Thyroid gland (tissue), 4 donors: Measurements from ENCODE around the gene PARD3B. TPM values are rescaled to one million over a fixed set of nuclear protein-coding genes. Genes with fewer than 3 reads are reported as not detected.

Experiments
- DNase-seq, 2 donors: peaks; one replicate each; pipeline ENCODE4 v3.0.0-alpha.2; 2019
- H3K27ac ChIP-seq, 3 donors: fragments of 200-600 bp; sonication (generic); 1 replicate in 2 of 3; 2 replicates in 1 of 3; pipeline ENCODE4 v1.5.1; 2016 to 2019; ENCODE audit warnings: mild to moderate bottlenecking in 1 of 3, moderate library complexity in 1 of 3
- H3K27me3 ChIP-seq: fragments of 200-600 bp; sonication (generic); one replicate; pipeline ENCODE4 v1.5.1; 2019
- H3K36me3 ChIP-seq, 2 donors: fragments of 200-600 bp; sonication (generic); one replicate each; pipeline ENCODE4 v1.5.1; 2016 to 2019
- H3K4me1 ChIP-seq, 2 donors: fragments of 200-600 bp; sonication (generic); one replicate each; pipeline ENCODE4 v1.5.1; 2017 to 2019
- H3K4me3 ChIP-seq, 3 donors: fragments of 200-600 bp; sonication (generic); replicated peaks in 1 of 3; 1 replicate in 2 of 3; 2 replicates in 1 of 3; pipeline ENCODE4 v1.5.1; 2016; ENCODE audit warnings: mild to moderate bottlenecking in 1 of 3
- H3K9me3 ChIP-seq: fragments of 200-600 bp; sonication (generic); one replicate; pipeline ENCODE4 v1.5.1; 2017
- POLR2A ChIP-seq, 2 donors: fragments of 450-650 bp; IDR thresholded peaks; one replicate each; pipeline ENCODE4 v1.6.1; 2017; ENCODE audit warnings: antibody characterized with exemption in 2 of 2, mild to moderate bottlenecking in 2 of 2, moderate library complexity in 1 of 2
- WGBS, 2 donors: methylation state at CpG; one replicate each; pipeline ENCODE4 v1.1.5; 2017; 5-methylcytosine and 5-hydroxymethylcytosine counted together
- intact Hi-C: fragments of 100-400 bp; cut with DNase I; formaldehyde crosslinking; loops from one replicate; pipeline ENCODE4 v1.15.1; 2023
- total RNA-seq, 4 donors: library from RNA; depleted of rRNA; stranded (reverse); fragments of >200 nt; gene quantifications; one replicate each; pipeline ENCODE4 v1.2.3, GENCODE V29; 2016
- TF ChIP-seq, protein P1 (sequence below), 6 experiments: fragments of 200-600 bp in 3 of 6; fragments of 450-650 bp in 3 of 6; sonication (generic) in 3 of 6; IDR thresholded peaks; one replicate each; pipeline ENCODE4 v1.5.1; 2016 to 2019; ENCODE audit warnings: antibody characterized with exemption in 6 of 6, mild to moderate bottlenecking in 2 of 6, inconsistent platforms in 1 of 6, moderate library complexity in 1 of 6

The PARD3B gene
- total RNA-seq, 4 donors from 2014 or later: 27.0 to 43.4 (median 34.6) TPM

- no peak overlapping the region for H3K27ac ChIP-seq
- H3K27me3 ChIP-seq: no peaks in the 10 kb centered on the region
- 71 to 84% methylated on average over 1 of the region's 1 CpG for WGBS, 2 donors
- no peak overlapping the region for H3K4me3 ChIP-seq
- TF ChIP-seq, protein P1, sequence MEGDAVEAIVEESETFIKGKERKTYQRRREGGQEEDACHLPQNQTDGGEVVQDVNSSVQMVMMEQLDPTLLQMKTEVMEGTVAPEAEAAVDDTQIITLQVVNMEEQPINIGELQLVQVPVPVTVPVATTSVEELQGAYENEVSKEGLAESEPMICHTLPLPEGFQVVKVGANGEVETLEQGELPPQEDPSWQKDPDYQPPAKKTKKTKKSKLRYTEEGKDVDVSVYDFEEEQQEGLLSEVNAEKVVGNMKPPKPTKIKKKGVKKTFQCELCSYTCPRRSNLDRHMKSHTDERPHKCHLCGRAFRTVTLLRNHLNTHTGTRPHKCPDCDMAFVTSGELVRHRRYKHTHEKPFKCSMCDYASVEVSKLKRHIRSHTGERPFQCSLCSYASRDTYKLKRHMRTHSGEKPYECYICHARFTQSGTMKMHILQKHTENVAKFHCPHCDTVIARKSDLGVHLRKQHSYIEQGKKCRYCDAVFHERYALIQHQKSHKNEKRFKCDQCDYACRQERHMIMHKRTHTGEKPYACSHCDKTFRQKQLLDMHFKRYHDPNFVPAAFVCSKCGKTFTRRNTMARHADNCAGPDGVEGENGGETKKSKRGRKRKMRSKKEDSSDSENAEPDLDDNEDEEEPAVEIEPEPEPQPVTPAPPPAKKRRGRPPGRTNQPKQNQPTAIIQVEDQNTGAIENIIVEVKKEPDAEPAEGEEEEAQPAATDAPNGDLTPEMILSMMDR (IDR thresholded peaks at IDR 0.05): no peak
- TF ChIP-seq POLR2A (IDR thresholded peaks at IDR 0.05): no peak
- H3K36me3 ChIP-seq: no peaks in the 10 kb centered on the region
- no peaks in the 10 kb centered on the region for H3K9me3 ChIP-seq
- no peaks in the 10 kb centered on the region for H3K4me1 ChIP-seq
- intact Hi-C loops: no loop called here
- no peak for DNase-seq
These were observed 402.1 kb downstream of the PARD3B start for GRCh38 chr2:204947405-204947804.

DNA sequence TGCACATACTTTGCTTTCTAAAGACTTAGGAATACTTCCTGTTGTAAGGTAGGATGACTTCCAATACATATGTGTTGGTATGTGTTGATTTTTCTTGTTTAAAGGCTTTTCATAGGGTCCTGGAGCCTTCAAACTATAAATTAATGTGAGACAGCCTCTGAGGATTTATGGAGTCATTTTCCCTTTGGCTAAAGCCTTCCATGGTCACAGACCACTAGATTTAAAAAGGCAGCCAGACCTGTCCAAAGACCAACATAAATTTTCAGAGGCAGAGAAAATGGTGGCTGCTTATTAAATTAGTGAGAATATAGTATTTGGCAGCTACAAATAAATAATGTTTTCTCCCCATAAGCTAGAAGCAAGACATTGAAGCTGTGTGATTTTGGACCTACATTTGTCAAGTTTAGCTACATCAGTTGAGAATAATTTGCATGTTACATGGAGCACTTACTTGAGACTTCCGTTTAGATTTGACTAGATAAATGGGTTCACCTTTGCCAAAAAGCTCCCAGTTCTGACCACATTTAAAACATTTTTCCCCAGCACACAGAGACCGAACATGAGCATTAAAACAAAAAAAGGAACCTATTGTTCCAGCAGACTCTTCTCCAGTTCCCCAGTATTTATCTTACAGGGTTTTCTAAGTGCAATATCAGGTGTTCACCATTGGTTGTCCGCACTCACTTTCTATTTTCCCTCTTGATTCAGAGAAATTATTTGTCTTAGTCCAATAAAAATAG, 402.9 kb downstream of the PARD3B start:
- 83 to 96% methylated on average over 3 of the region's 3 CpGs for whole genome bisulfite sequencing, 2 donors
- TF ChIP-seq POLR2A (IDR thresholded peaks at IDR 0.05): no peak
- TF ChIP-seq, protein P1 (IDR thresholded peaks at IDR 0.05): no peak
- no peaks in the 10 kb centered on the region for H3K4me1 ChIP-seq
- H3K27ac ChIP-seq: no peak overlapping the region
- no peak overlapping the region for H3K4me3 ChIP-seq
- intact Hi-C loops: no loop called here
- DNase-seq: no peak
- H3K36me3 ChIP-seq: no peaks in the 10 kb centered on the region
- no peaks in the 10 kb centered on the region for H3K9me3 ChIP-seq
- H3K27me3 ChIP-seq: no peaks in the 10 kb centered on the region

DNA sequence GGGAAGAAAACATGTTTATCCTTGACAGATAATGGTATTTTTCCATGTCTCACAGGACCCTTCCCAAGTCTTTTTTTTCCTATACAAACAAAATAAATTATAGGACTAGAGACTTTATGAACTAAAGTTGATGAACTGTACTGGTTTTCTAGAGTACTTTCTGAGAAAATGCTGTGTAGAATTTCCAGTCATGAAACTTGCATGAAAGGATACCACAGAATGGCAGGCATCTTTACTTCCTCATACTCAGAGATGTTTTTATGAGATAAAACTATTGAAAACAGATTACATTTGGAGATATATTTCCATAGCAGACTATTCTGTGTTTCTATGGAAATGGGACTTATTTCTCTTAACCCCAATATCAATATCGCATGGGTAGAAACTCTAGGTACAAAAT, 403.5 kb downstream of the PARD3B start:
- Histone ChIP-seq H3K4me1 (no peaks in the 10 kb centered on the region), H3K4me3 (no peak overlapping the region), H3K9me3 (no peaks in the 10 kb centered on the region), H3K36me3 (no peaks in the 10 kb centered on the region), H3K27me3 (no peaks in the 10 kb centered on the region), H3K27ac (no peak overlapping the region)
- intact Hi-C loops: no loop called here
- 93 to 94% methylated on average over 1 of the region's 1 CpG for WGBS, 2 donors
- no peak for DNase-seq
- TF ChIP-seq, protein P1 (IDR thresholded peaks at IDR 0.05): no peak
- no peak for TF ChIP-seq POLR2A (IDR thresholded peaks at IDR 0.05)

DNA sequence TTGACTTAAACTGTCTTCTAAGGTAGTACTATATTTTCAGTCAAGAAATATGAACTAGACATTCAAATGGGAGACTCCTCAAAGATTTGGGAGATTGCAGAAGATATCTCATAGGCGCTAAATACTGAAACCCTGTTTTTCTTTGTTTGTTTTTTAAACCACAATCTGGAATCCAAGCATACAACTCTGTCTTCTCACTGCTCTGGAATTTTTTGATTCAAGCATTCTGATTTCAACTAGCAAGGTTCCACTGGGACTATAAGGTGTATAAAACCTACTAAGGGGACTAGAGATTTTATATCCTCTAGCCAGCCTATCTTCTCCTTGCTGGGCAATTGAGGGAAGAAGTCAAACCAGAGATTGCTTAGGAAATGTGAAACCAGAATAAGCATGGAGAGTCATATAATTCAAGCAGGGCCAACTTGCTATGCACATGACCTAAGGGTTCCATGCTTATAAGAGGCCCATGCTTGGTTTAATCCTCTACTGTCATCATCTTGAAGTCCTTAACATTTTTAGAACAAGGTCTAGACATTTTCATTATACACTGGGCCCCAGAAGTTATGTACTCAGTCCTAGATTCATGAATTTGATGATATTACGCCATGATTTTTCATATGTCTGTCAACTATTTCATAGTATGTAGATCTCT, 405.5 kb downstream of the PARD3B start:
- TF ChIP-seq, protein P1 (IDR thresholded peaks at IDR 0.05): no peak
- no peak overlapping the region for H3K27ac ChIP-seq
- H3K36me3 ChIP-seq: no peaks in the 10 kb centered on the region
- 98 to 99% methylated on average over 2 of the region's 2 CpGs for WGBS, 2 donors
- intact Hi-C loops: no loop called here
- no peaks in the 10 kb centered on the region for H3K4me1 ChIP-seq
- no peaks in the 10 kb centered on the region for H3K27me3 ChIP-seq
- H3K9me3 ChIP-seq: no peaks in the 10 kb centered on the region
- DNase-seq: no peak
- no peak overlapping the region for H3K4me3 ChIP-seq

GRCh38 chr2:204958371-204958770, 413.1 kb downstream of the PARD3B start:
- intact Hi-C loops: no loop called here
- TF ChIP-seq POLR2A (IDR thresholded peaks at IDR 0.05): no peak
- TF ChIP-seq, protein P1 (IDR thresholded peaks at IDR 0.05): no peak
- Histone ChIP-seq H3K9me3 (no peaks in the 10 kb centered on the region), H3K36me3 (no peaks in the 10 kb centered on the region), H3K4me1 (no peaks in the 10 kb centered on the region), H3K27ac (no peak overlapping the region), H3K4me3 (no peak overlapping the region), H3K27me3 (no peaks in the 10 kb centered on the region)
- no peak for DNase-seq
- WGBS, 2 donors: 48 to 83% methylated on average over 1 of the region's 1 CpG
